Spleen (tissue), 7 donors: ENCODE results near the gene FA2H.

ENCODE experiments used
- POLR2A ChIP-seq, 3 donors: fragments of 450-650 bp; IDR thresholded peaks; one replicate each; pipeline ENCODE4 v1.5.1; 2017; ENCODE audit warnings: antibody characterized with exemption in 3 of 3, mild to moderate bottlenecking in 1 of 3
- POLR2AphosphoS5 ChIP-seq, 3 donors: sonication (generic); formaldehyde crosslinking; IDR thresholded peaks; one replicate each; pipeline ENCODE4 v1.5.1; 2017; ENCODE audit warnings: antibody characterized with exemption in 3 of 3
- TF ChIP-seq, protein P1 (sequence below), 11 experiments: fragments of 200-600 bp in 7 of 11; fragments of 450-650 bp in 4 of 11; sonication (generic) in 4 of 11; IDR thresholded peaks in 8 of 11; conservative IDR thresholded peaks in 3 of 11; 1 replicate in 7 of 11; 2 replicates in 4 of 11; pipeline versions ENCODE4 v1.4.0 to v1.8.0; 2016 to 2021; ENCODE audit warnings: antibody characterized with exemption in 11 of 11, inconsistent platforms in 4 of 11, mild to moderate bottlenecking in 1 of 11
- donor health status: DM: no; HTN: no; CAD: no; lungs with moderate emphysema.
- donor health status: DM: no; HTN: no; CAD: no.
- donor health status: DM: no; HTN: no; CAD: no.

DNA sequence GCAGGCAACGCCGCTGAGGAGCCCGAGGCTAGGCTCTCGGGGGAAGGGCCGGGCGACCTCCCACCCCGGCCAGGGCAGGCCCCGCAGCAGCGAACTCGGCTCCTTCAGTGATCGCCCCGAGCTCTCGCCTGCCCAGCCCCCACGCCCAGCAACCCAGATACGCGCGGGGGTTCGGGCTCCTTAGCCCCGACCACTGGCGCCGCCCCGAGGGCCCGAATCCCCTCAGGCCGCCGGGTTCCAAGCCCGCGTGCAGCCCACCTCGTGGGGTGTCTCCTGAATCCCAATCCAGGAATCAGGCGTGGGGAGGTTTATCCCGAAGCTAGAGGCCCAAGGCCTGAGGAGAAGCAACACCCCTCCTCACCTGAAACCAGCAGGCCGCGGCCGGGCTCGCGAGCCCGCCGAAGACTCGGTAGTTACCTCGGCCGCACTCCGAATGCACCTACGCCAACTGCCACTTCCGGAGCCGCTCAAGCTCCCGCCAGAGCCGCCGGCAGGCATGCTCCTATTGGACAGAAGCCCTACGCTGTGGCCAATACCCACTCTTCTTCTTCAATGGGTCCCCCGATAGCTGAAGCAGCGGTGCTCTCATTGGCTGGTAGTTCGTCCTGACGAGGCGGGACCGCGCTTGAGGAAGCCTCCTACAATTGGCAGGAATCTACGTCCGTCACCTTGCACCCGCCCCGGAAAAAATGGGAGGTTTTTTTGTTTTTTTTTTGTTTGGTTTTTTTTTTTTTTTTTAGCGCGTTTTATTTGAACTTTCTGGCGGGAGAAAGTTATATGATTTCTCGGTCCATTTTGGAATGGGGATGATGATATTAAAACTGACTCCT is 108.0 kb downstream of the FA2H start, which contains the start of gene RFWD3:
- TF ChIP-seq, protein P1, sequence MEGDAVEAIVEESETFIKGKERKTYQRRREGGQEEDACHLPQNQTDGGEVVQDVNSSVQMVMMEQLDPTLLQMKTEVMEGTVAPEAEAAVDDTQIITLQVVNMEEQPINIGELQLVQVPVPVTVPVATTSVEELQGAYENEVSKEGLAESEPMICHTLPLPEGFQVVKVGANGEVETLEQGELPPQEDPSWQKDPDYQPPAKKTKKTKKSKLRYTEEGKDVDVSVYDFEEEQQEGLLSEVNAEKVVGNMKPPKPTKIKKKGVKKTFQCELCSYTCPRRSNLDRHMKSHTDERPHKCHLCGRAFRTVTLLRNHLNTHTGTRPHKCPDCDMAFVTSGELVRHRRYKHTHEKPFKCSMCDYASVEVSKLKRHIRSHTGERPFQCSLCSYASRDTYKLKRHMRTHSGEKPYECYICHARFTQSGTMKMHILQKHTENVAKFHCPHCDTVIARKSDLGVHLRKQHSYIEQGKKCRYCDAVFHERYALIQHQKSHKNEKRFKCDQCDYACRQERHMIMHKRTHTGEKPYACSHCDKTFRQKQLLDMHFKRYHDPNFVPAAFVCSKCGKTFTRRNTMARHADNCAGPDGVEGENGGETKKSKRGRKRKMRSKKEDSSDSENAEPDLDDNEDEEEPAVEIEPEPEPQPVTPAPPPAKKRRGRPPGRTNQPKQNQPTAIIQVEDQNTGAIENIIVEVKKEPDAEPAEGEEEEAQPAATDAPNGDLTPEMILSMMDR (IDR thresholded peaks at IDR 0.05 in 8 of 11, conservative IDR thresholded peaks at IDR 0.05 in 3 of 11): peak in 2 of 11 experiments; percentile 17 to 33
- no peak for TF ChIP-seq POLR2A (IDR thresholded peaks at IDR 0.05)
- peak; percentile 89 for TF ChIP-seq POLR2AphosphoS5 (IDR thresholded peaks at IDR 0.05)
